HG03175 (cell line): Measurements from ENCODE around the gene TRIP13.
"Not testable (repeated sequence)": the region's sequence is repeated elsewhere in the genome, so short reads cannot be mapped to it uniquely, and the experiment has no call there.

Experiments
- ATAC-seq: cut with Tn5 transposase; IDR thresholded peaks from one replicate; pipeline ENCODE4 v1.9.1; 2021; ENCODE audit warnings: mild to moderate bottlenecking, moderate library complexity; ENCODE audit not compliant: unreplicated experiment

The TRIP13 gene

DNA sequence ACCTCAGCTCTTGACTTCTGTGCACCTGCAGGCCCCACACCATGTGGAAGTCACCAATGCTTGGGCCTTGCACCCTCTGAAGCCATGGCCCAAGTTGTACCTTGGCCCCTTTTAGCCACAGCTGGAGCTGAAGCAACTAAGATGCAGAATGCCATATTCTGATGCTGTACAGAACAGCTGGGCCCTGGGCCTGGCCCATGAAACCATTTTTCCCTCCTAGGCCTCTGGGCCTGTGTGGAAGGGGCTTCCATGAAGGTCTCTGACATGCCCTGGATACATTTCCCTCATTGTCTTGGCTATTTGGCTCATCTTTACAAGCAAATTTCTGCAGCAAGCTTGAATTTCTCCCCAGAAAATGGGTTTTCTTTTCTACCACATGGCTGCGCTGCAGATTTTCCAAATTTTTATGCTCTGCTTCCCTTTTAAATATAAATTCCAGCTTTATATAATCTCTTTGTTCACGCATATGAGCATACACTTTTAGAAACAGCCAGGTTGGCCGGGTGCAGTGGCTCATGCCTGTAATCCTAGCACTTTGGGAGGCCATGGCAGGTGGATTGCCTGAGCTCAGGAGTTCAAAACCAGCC is 41.8 kb downstream of the TRIP13 start:
- ATAC-seq: not testable (repeated sequence)

DNA sequence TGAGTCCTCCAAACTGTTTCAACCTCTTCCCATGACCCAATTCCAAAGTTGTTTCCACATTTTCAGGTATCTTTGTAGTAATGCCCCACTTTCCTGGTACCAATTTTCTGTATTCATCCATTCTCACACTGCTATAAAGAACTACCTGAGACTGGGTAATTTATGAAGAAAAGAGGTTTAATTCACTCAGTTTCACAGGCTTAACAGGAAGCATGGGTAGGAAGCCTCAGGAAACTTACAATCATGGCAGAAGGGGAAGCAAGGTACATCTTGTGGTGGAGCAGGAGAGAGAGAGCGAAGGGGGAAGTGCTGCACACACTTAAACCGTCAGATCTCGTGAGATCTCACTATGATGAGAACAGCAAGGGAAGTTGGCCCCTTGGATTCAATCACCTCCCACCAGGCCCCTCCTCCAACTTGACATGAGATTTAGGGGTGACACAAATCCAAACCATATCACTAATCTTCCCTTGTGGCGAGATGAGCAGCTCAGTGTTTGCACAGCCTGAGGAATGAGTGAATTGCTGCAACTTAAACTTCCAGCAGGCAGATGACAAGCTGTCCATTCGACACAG is 42.9 kb downstream of the TRIP13 start:
- no peak for ATAC-seq

DNA sequence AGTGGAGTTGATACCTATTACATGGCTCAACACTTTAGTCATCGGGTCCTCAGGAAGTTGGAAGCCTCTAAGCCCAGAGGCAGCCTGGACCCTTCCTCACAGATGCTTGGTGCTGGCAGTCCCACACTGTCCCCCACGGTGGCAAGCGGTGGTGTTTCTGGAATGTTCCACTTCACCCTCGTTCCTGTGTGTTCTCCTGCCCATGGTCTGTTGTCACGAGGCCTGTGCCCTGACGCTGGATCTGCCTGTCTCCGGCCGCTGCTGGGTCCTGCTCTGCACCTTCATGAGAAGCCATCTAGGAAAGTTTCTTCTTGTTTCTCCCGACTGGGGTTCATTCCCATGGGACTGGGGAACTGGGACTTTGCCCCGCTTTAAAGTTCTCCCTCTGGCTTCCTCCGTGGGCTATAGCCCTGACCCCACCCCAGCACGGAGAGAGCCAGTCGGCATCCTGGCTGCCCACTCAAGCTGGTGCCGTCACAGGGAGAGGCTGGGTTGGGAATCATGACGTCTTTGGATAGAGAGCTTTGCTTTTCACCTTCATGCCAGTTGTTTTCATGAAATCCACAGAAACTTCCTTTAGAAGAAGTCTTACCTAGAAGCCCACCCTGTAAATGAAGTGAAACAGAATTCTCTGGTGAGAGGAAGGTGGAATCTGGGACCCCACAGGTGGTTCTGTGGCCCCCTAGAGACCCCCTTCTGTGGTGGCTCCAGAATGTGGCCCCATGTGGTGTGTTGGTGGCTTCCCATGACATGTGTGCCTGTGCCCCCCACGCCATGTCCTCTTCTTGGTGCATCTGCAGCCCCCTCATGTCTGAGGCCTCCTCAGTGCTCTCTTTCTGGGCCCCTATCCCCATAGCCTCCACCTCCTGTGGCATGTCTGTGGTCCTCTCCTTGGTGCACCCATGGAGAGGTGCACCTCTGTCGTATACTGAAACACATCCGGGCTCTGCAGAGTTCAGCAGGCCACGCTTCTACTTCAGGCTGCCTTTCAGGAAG is 43.8 kb downstream of the TRIP13 start:
- ATAC-seq: no peak

DNA sequence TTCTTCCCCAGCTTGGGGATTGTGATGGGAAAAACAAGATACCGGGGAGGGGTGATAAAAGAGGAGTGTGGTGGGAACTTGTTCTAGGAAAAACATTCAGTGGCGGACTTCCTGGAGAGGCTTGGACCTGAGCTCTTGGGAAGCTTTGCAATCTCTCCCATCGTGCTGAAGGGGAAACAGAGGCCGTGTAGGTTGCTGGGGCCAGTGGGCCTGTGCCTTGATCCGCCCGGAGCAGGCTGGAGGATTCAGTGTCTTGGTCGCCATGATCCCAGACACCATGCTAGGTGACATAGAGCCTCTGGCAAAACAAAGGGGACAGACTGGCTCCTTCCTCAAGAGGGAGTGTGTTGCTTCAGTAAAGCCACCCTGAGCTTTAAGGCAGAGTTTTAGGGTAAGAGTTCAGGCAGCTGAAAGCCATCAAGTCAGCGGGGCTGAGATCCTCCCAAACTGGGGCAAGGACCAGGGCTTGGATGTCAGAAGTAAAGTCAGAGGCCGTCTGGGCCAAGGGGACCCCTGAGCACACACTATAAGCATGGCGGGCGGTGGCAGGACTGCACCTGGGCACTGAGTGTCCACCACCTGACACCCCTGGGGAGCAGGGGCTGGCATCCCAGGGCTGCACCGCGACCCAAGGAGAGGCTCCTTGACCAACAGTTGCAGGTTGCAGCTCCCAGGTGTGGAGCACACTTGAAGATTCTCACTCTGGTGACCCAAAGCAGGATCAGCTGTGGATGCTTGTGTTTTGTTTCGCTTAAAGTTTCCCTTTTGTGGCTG is 44.7 kb downstream of the TRIP13 start:
- no peak for ATAC-seq

DNA sequence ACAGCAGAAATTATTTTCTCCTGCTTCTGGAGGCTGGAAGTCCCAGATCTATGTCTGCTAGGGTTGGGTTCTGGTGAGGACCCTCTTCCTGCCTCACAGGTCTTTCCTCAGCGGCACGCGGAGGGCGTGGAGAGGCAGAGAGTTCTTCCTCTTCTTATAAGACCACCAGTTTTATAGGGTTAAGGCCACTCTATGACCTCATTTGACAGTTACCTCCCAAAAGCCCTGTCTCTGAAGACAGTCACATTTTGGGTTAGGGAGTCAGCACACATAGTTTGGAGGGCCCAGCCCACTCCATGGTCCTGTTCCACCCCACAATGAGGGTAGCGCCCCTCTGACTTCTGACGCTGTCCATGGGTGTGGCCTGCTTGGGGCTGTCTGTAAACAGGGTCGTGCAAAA is 46.7 kb downstream of the TRIP13 start:
- no peak for ATAC-seq

DNA sequence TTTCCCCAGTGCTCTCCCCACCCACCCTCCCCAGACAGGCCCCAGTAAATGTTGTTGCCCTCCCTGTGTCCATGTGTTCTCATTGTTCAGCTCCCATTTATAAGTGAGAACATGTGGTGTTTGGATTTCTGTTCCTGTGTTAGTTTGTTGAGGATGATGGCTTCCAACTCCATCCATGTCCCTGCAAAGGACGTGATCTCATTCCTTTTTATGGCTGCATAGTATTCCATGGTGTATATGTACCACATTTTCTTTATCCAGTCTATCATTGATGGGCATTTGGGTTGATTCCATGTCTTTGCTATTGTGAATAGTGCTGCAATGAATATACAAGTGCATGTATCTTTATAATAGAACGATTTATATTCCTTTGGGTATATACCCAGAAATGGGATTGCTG is 48.1 kb downstream of the TRIP13 start:
- not testable (repeated sequence) for ATAC-seq

DNA sequence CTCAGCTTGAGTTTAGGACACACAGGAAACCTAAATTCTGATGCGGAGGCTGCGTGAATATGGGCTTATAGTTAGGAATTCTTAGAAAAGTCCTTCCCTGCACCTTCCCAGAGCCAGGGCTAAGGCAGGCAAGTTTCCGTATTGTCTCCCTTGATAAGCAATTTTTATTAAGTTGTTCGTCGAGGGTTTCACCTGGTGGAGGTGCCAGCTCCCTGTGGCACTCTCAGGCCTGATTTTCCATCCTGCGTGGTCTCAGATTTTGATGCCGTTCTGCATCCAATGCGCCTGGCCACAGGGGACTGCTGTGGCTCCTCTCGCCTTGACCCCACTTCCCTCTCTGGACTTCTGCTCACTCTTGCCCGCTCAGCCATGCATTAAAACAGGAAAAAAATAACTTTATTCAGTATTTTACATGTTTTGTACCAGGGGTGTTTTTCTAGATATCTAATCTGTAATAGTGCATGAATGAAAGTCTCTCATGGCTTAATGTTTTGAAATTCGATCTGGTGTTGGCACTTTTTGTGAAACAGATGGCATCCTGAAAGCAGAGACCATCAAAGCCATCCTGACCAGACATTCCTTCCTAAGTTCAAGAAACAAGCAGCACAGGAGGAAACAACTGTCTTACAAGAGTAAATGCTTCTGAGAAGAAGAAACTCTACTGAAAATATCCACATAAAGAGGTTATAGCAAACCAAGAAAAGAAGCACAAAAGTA is 50.7 kb downstream of the TRIP13 start:
- ATAC-seq: no peak

DNA sequence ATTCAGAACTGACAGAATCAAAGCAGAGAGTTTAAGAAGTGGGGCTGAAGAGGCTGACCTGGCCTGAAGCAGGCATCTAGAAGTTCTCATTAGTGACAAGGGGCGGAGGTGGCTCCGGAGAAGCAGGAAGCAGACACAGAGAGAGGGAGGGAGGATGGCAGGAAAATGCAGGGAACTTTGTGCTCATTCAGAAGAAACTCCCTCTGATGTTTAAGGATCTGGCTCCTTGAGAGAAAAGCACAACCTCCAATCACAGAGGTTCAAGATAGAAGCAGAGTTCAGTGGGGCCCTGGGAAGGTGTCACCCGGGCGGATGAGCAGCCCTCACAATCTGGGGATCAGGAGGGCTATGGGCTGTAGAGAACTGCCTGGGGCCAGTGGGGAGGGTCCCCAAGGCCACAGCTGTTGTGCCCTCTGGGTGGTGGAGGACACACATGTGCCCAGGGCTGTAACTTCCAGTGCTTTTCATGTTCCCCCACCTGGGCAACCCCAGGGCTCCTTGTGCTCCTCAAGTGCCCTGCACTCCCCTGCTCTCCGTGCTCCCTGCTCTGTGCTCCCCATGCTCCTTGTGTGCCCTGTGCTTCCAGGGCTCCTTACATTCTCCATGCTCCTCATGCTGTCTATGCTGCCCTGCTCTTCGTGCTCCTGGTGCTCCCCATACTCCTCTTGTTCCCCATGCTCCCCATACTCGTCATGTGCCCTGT is 51.4 kb downstream of the TRIP13 start:
- ATAC-seq: no peak

DNA sequence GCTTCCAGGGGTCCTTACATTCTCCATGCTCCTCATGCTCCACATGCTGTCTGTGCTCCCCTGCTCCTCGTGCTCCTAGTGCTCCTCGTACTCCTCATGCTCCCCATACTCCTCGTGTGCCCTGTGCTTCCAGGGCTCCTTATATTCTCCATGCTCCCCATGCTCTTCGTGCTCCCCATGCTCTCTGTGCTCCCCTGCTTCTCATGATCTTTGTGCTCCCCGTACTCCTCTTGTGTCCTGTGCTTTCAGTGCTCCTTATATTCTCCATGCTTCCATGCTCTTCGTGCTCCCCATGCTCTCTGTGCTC is 51.9 kb downstream of the TRIP13 start:
- no peak for ATAC-seq

DNA sequence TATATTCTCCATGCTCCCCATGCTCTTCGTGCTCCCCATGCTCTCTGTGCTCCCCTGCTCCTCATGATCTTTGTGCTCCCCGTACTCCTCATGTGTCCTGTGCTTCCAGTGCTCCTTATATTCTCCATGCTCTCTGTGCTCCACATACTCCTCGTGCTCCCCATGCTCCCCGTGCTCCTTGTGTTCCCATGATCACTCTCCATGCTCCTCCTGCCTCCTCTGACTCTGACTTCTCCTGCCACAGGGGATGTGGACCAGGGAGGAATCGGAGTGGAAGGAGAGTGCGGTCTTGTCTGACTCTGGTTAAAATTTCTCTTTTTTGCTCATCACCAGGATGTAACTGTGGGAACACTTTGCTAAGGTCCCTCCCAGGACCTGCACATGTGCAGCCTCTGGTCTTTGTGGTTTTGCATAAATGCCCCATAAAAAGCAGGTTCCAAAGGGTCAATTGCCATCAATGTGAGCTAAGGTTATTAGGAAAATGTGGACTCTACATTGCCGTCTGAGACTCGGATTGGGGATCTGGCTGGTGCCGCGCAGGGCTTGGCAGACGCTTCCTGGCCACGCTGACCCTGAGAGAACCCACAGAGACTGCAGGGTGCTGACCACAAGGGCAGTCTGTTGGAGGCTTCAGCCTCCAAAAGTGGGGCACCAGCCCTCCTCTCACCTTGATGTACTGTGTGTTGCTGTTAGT is 52.5 kb downstream of the TRIP13 start:
- no peak for ATAC-seq

DNA sequence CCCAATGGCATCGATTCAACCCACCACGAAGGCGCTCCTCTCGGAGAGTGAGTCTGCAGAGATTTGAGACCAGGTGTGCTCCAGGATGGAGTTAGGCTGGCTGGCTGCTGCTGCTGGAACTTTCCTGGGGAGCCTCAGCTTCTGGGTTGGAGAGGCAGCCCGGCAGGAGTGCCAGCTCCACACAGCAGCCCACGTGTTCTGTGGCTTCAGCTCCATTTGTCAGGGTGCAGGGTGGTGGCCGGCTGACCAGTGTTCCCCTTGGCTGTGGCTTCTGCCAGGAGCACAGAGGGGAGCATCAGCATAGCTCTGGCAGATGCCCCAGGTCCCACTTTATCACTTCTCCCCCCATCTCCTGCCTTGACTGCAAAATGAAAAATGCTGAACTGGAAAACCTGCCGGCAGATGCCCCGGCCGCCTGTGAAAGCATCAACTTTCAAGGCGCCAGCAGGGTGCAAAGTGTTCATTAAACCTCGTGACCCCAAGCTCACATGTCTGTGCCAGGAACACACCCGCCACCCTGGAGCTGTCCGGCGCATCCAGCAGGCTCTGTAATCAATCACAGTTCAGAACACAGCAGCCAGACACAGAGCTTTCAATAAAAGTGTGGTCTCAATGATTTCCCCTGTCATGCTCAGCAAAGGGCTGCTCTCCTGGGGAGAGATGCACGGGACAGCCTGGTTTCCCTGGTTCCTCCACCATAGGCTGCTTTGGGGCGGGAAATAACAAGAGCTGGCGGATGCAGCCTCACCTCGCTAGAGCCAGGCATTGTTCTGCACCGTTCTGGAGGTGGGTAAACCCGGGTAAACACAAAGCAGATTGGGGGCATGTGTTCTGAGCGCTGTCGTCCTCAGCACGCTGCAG is 53.2 kb downstream of the TRIP13 start:
- ATAC-seq: no peak

DNA sequence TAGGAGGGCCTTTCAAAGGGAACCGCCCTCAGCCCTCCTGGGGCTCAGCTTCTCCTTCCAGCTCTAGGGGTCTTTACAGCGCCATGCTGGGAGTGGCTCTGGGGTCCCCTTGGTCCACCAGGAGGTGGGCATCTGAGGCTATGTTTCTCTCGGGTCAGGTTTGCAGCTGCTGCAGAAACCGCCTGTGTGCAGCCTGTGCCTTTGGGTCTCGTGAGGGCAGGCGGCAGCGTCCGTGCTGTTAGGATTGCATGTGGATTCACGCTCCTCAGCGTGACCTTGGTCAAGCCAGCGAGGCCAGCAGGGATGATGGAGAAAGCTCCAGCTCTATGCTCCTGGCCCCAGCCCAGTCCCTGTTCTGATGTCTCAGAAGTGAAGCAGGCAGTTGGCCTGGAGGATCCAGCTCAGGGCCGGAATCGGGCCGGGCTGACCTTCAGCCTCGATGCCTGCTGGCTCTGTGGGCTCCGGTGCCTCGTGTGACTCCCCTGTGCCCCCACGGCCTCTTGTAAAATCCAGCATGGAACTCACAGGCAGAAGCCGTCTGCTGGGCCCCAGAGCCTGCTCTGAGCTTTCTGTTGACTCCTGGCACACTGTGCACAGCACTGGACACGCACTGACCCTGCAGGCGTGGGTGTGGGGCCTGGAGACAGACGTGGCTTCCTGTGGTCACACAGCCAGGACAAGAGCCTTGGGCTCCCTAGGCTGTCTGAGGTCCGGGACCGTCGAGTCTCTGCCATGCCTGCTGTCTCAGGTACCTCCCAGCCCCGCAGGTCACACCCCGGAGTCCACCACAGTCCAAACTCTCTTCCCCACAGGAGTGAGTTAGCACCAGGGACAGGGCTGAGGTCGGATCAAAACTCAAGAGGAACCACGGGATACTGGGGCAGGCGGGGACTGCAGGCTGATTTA is 54.3 kb downstream of the TRIP13 start:
- ATAC-seq: no peak

DNA sequence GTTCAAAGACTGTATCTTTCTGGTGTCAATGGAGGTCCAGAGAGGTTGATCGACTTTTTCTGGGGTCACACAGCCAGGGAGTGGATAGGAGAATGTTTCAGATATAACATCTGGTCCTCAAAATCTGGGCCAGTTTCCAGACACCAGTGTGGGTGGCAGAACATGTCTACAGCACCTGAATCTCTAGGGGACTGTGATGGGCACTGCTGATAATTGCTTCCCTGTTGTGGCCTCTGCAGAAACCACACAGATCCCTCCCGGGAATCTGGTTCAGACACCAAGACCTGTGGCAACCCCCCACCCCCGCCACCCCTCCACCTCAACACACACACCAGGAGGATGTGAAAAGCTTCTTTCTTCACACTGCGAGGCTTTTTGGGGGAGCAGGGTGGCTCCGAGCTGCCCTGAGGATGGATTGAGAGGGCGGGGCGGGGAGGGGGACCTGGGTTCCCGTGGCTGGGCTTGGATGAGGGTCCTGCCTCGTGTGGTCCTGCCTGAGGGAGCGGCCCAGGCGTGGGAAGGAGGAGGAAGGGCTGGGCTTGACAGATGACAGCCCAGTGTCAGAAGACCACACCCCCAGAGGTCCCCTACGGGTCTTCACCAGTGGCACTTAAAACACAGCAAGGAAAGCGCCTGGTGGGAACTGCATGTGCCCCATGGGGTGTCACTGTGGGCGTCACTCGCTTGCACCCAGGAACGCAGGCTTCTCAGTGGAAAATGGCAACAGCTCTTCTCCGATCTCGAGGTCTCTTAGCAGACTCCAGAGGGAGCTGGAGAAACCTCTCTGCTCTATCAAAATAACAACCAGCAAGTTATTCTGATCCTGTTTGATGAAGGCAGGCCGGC is 55.2 kb downstream of the TRIP13 start:
- ATAC-seq: no peak

DNA sequence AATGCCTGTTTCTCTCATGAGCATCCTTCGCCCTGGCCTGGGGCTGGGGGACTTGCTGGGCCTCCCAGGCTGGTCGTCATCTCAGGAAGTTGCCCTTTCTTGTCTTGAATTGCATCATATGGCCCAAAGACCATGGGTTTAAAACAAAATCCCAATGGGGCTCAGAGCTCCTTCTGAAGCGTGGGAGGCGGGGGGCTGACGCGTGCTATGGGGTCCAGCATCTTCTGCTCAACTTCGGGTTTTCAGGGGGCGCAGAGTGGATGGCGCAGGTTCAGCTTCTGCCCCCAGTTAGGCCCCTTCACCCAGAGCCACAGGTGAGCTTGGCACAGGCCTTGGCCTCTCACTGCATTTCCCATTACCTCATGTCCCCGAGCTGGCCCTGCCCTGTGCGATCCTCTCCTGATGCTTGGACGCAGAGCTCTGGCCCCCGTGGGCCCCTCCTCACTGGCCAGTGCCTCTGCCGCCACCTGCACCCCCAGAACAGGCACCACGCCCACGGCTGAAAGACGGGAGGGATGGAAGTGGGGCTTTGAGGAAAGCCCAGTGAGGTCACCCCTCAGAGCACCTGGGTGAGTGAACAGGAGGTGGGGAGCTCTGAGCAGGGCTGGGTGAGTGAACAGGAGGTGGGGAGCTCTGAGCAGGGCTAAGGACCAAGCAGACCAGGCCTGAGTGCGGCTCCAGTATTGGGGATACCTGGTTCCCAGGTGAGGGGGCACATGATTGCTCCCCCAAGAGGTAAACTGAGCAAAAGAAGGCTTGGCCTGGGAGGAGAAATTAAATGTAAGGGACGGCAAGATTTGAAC is 56.0 kb downstream of the TRIP13 start:
- ATAC-seq: no peak

DNA sequence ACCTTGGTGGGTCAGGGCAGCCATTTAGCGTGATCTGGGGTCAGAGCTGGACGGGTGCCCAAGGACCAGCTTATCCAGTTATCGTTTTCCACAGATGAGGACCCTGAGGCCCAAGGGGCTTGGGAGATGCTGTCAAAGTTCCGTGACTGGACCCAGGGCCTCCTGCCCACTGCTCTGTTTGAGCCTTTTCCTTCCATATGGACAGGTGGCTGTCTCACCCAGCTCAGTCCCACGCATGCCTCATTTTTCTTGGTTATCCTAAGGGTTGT is 56.5 kb downstream of the TRIP13 start:
- ATAC-seq: no peak
